K562 (cell line): Measurements from ENCODE around the gene TRIM44. TPM values are rescaled to one million over a fixed set of nuclear protein-coding genes. Genes with fewer than 3 reads are reported as not detected.
A peak's percentile ranks its signal among the peaks of the same experiment; 100 is the strongest.

Experiments
- ASH1L ChIP-seq: fragments of 450-650 bp; IDR thresholded peaks from 2 replicates; pipeline ENCODE4 v1.6.1; 2018; ENCODE audit warnings: borderline replicate concordance, mild to moderate bottlenecking, low read depth; ENCODE audit not compliant: partially characterized antibody
- BRD9 ChIP-seq: fragments of 450-650 bp; IDR thresholded peaks from 2 replicates; pipeline ENCODE4 v1.6.1; 2018; ENCODE audit warnings: low read depth; ENCODE audit not compliant: partially characterized antibody
- CREM ChIP-seq: IDR thresholded peaks from 2 replicates; pipeline ENCODE4 v1.6.1; 2014; ENCODE audit warnings: antibody characterized with exemption, low read depth
- DPF2 ChIP-seq: fragments of 450-650 bp; IDR thresholded peaks from 2 replicates; pipeline ENCODE4 v1.6.1; 2016
- GTF2A2 ChIP-seq: IDR thresholded peaks from 2 replicates; pipeline ENCODE4 v1.6.1; 2016; ENCODE audit warnings: mild to moderate bottlenecking, missing genetic modification characterization, missing compliant biosample characterization
- HEY1 ChIP-seq: fragments of 250-450 bp; sonication (Bioruptor Pico); IDR thresholded peaks from 2 replicates; pipeline ENCODE4 v1.5.0; 2020; ENCODE audit warnings: mild to moderate bottlenecking, moderate library complexity, borderline replicate concordance
- KAT2B ChIP-seq: IDR thresholded peaks from one replicate; pipeline ENCODE4 v1.6.1; 2012; ENCODE audit warnings: low read depth, mild to moderate bottlenecking, control low read depth, inconsistent platforms, low read length, moderate library complexity
- L3MBTL2 ChIP-seq: fragments of 450-650 bp; IDR thresholded peaks from 2 replicates; pipeline ENCODE4 v1.6.1; 2016; ENCODE audit warnings: mild to moderate bottlenecking, moderate library complexity
- MCM3 ChIP-seq: fragments of 450-650 bp; IDR thresholded peaks from 2 replicates; pipeline ENCODE4 v1.6.1; 2016
- MTA2 ChIP-seq: fragments of 450-650 bp; IDR thresholded peaks from 2 replicates; pipeline ENCODE4 v1.6.1; 2016; ENCODE audit warnings: low read depth
- PHF20 ChIP-seq: fragments of 450-650 bp; IDR thresholded peaks from 2 replicates; pipeline ENCODE4 v1.6.1; 2018; ENCODE audit not compliant: partially characterized antibody
- PHF8 ChIP-seq: fragments of 200-600 bp; sonication (generic); IDR thresholded peaks from 2 replicates; pipeline ENCODE4 v1.6.1; 2012; ENCODE audit warnings: mixed run types, mild to moderate bottlenecking, inconsistent platforms, low read length, moderate library complexity, borderline replicate concordance
- POLR2AphosphoS2 ChIP-seq: IDR thresholded peaks from 2 replicates; pipeline ENCODE4 v1.6.1; 2012; ENCODE audit warnings: low read length, improper control_type of control experiment
- RFX1 ChIP-seq: fragments of 450-650 bp; IDR thresholded peaks from 2 replicates; pipeline ENCODE4 v1.6.1; 2016; ENCODE audit warnings: mild to moderate bottlenecking, moderate library complexity
- SPI1 ChIP-seq: IDR thresholded peaks from 2 replicates; pipeline ENCODE4 v1.6.1; 2011; ENCODE audit warnings: low read depth, low read length, control low read depth, borderline replicate concordance
- TAF1 ChIP-seq: IDR thresholded peaks from 2 replicates; pipeline ENCODE4 v1.6.1; 2011; ENCODE audit warnings: mild to moderate bottlenecking, low read length, moderate library complexity; ENCODE audit not compliant: insufficient read depth, control insufficient read depth, severe bottlenecking; ENCODE audit errors: extremely low read depth
- TRIM24 ChIP-seq, 2 experiments: fragments of 450-650 bp; IDR thresholded peaks; 2 replicates each; pipeline ENCODE4 v1.6.1; 2016
- TRIM28 ChIP-seq: fragments of 450-650 bp; IDR thresholded peaks from 2 replicates; pipeline ENCODE4 v1.6.1; 2017
- ZNF263 ChIP-seq: sonication (generic); formaldehyde crosslinking; IDR thresholded peaks from 2 replicates; pipeline ENCODE4 v1.8.0; 2022; ENCODE audit warnings: mild to moderate bottlenecking, missing genetic modification reagents, borderline replicate concordance
- ZNF354B ChIP-seq: fragments of 250-450 bp; sonication (Bioruptor Pico); IDR thresholded peaks from 2 replicates; pipeline ENCODE4 v1.4.0; 2020
- ZNF436 ChIP-seq: fragments of 250-450, 450-650 bp; sonication (Bioruptor Pico); formaldehyde crosslinking; IDR thresholded peaks from 2 replicates; pipeline ENCODE4 v1.7.0; 2020; ENCODE audit warnings: mild to moderate bottlenecking
- polyA plus RNA-seq, 8 experiments: library from polyadenylated mRNA; depleted of rRNA in 4 of 8; stranded (reverse) in 5 of 8; unstranded in 3 of 8; fragments of >200 nt; fragmentation: Nextera tagmentation in 2 of 8; fragmentation: Illumina TruSeq in 1 of 8; extraction: Ambion mirVana in 2 of 8; extraction: Trizol in 1 of 8; gene quantifications; 2 replicates each; pipeline versions ENCODE4 v1.2.1 to v1.2.3, GENCODE V29; 2011 to 2014; ENCODE audit warnings: inconsistent platforms in 1 of 8, missing spikeins in 1 of 8
- total RNA-seq, 7 experiments: library from RNA; depleted of rRNA in 6 of 7; stranded (reverse); fragments of >200 nt in 6 of 7; fragmentation: Illumina TruSeq in 2 of 7; extraction: Trizol in 2 of 7; gene quantifications; 2 replicates each; pipeline versions ENCODE4 v1.2.1 to v1.2.3, GENCODE V29; 2011 to 2021; ENCODE audit warnings: low replicate concordance in 1 of 7
- TF ChIP-seq, protein P1 (sequence below): sonication (generic); formaldehyde crosslinking; IDR thresholded peaks from 2 replicates; pipeline ENCODE4 v1.8.0; 2022; ENCODE audit warnings: mild to moderate bottlenecking, low read depth, missing genetic modification reagents
- TF ChIP-seq, protein P2 (sequence below): fragments of 450-650 bp; IDR thresholded peaks from 2 replicates; pipeline ENCODE4 v1.7.0; 2016; ENCODE audit warnings: borderline replicate concordance
- TF ChIP-seq, protein P3 (sequence below): sonication (generic); formaldehyde crosslinking; IDR thresholded peaks from 2 replicates; pipeline ENCODE4 v1.8.1; 2023; ENCODE audit warnings: mild to moderate bottlenecking, missing genetic modification reagents, moderate library complexity
- TF ChIP-seq, protein P4 (sequence below), 3 experiments: fragments of 200-800 bp in 1 of 3; sonication (Bioruptor generic) in 1 of 3; sonication (generic) in 1 of 3; formaldehyde crosslinking in 1 of 3; IDR thresholded peaks; 2 replicates each; pipeline versions ENCODE4 v1.6.1 to v1.8.0; 2016 to 2022; ENCODE audit warnings: mild to moderate bottlenecking in 2 of 3, missing compliant biosample characterization in 2 of 3, missing genetic modification characterization in 2 of 3, missing genetic modification reagents in 1 of 3

TRIM44 gene
- total and polyA plus RNA-seq, 9 of the 15 experiments (the other 6 are each of a cell fraction or from before 2014, with no cell fraction given), result 8.3 to 105 (median 37.2) TPM

DNA sequence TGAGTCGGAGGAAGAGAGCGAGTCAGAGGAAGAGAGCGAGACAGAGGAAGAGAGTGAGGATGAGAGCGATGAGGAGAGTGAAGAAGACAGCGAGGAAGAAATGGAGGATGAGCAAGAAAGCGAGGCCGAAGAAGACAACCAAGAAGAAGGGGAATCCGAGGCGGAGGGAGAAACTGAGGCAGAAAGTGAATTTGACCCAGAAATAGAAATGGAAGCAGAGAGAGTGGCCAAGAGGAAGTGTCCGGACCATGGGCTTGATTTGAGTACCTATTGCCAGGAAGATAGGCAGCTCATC is 780 bp downstream of the TRIM44 start (continued):
- TF ChIP-seq, protein P1, sequence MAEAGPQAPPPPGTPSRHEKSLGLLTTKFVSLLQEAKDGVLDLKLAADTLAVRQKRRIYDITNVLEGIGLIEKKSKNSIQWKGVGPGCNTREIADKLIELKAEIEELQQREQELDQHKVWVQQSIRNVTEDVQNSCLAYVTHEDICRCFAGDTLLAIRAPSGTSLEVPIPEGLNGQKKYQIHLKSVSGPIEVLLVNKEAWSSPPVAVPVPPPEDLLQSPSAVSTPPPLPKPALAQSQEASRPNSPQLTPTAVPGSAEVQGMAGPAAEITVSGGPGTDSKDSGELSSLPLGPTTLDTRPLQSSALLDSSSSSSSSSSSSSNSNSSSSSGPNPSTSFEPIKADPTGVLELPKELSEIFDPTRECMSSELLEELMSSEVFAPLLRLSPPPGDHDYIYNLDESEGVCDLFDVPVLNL (CRISPR knock-in tag), result no peak
- TF ChIP-seq RFX1, result no peak
- TF ChIP-seq CREM, result no peak
- 0 out of 2 replicates have a peak, but pooled peaks have one; percentile 61 for TF ChIP-seq DPF2
- TF ChIP-seq HEY1, result no peak
- TF ChIP-seq, protein P2, sequence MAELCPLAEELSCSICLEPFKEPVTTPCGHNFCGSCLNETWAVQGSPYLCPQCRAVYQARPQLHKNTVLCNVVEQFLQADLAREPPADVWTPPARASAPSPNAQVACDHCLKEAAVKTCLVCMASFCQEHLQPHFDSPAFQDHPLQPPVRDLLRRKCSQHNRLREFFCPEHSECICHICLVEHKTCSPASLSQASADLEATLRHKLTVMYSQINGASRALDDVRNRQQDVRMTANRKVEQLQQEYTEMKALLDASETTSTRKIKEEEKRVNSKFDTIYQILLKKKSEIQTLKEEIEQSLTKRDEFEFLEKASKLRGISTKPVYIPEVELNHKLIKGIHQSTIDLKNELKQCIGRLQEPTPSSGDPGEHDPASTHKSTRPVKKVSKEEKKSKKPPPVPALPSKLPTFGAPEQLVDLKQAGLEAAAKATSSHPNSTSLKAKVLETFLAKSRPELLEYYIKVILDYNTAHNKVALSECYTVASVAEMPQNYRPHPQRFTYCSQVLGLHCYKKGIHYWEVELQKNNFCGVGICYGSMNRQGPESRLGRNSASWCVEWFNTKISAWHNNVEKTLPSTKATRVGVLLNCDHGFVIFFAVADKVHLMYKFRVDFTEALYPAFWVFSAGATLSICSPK, result peak; percentile 98
- TF ChIP-seq PHF8, result no peak
- TF ChIP-seq ZNF263 (CRISPR knock-in tag), result no peak
- no peak for TF ChIP-seq ZNF354B (CRISPR knock-in tag)
- no peak for TF ChIP-seq ASH1L
- TF ChIP-seq, protein P3, sequence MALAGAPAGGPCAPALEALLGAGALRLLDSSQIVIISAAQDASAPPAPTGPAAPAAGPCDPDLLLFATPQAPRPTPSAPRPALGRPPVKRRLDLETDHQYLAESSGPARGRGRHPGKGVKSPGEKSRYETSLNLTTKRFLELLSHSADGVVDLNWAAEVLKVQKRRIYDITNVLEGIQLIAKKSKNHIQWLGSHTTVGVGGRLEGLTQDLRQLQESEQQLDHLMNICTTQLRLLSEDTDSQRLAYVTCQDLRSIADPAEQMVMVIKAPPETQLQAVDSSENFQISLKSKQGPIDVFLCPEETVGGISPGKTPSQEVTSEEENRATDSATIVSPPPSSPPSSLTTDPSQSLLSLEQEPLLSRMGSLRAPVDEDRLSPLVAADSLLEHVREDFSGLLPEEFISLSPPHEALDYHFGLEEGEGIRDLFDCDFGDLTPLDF (CRISPR knock-in tag), result no peak
- TF ChIP-seq BRD9, result peak; percentile 74
- no peak for TF ChIP-seq MCM3
- no peak for TF ChIP-seq SPI1
- no peak for TF ChIP-seq PHF20
- TF ChIP-seq TAF1, result no peak
- no peak for TF ChIP-seq KAT2B
- TF ChIP-seq POLR2AphosphoS2, result no peak
- TF ChIP-seq, protein P4, sequence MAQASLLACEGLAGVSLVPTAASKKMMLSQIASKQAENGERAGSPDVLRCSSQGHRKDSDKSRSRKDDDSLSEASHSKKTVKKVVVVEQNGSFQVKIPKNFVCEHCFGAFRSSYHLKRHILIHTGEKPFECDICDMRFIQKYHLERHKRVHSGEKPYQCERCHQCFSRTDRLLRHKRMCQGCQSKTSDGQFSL (CRISPR knock-in tag; IDR thresholded peaks at IDR 0.05), result no peak
- TF ChIP-seq, protein P4 (tag; IDR thresholded peaks at IDR 0.05), result no peak
- TF ChIP-seq MTA2, result no peak
- TF ChIP-seq L3MBTL2, result no peak
- no peak for TF ChIP-seq ZNF436 (CRISPR knock-in tag)
- peak; percentile 36; the same call in 1 of the 2 replicates for TF ChIP-seq TRIM28
- peak; percentile 1 to 18; a peak in 1 of 4 replicates for TF ChIP-seq TRIM24 (IDR thresholded peaks at IDR 0.05)
- no peak for TF ChIP-seq GTF2A2 (tag)
